ENCODE data around the gene GFPT2. TPM values are rescaled to one million over a fixed set of nuclear protein-coding genes. Genes with fewer than 3 reads are reported as not detected.

GFPT2 gene
- total and polyA plus RNA-seq, 2 of the 8 experiments (the other 6 are each of a cell fraction or from before 2014, with no cell fraction given): 83.7 to 143 TPM

GRCh38 chr5:180365829-180366228 is 12.7 kb upstream of the GFPT2 start:
- H3K23me2 ChIP-seq (ENCODE audit: low read depth, low read length): no peaks in the 10 kb centered on the region
- 91 to 100% methylated on average over 1 to 3 of the region's 4 CpGs for WGBS, 2 experiments (ENCODE audit: extremely low coverage in 1 of 2, insufficient coverage in 1 of 2, insufficient read length in 1 of 2, insufficient replicate concordance in 2 of 2, low coverage in 1 of 2, low lambda C conversion rate in 2 of 2, missing lambda C conversion rate in 1 of 2)
- H3K27me3 ChIP-seq (replicated peaks in 1 of 4; ENCODE audit: control insufficient read depth in 3 of 4, extremely low read depth in 1 of 4, insufficient read depth in 3 of 4, low read length in 3 of 4): no peaks in the 10 kb centered on the region; a peak in 1 of 7 replicates
- no peak overlapping the region for H2AK5ac ChIP-seq (ENCODE audit: low read depth, low read length)
- H2BK15ac ChIP-seq (ENCODE audit: low read length): no peak overlapping the region
- no peak overlapping the region for H3K4me2 ChIP-seq (ENCODE audit: insufficient read depth in 1 of 2, low read depth in 2 of 2, low read length in 2 of 2)
- no peak overlapping the region for H2BK20ac ChIP-seq (ENCODE audit: low read length)
- no peak overlapping the region for H4K5ac ChIP-seq (ENCODE audit: insufficient read length, low read depth, low read length)
- H3K79me1 ChIP-seq (ENCODE audit: low read depth, low read length): no peaks in the 10 kb centered on the region
- no peak overlapping the region for H4K91ac ChIP-seq (replicated peaks; ENCODE audit: insufficient read length, low read length)
- H4K8ac ChIP-seq (ENCODE audit: extremely low read depth, insufficient read depth, low read length): no peak overlapping the region
- no peak overlapping the region for H2BK12ac ChIP-seq (ENCODE audit: low read depth, low read length)
- H3K14ac ChIP-seq (ENCODE audit: insufficient read length): no peak overlapping the region
- POLR2A ChIA-PET (ENCODE audit: partially characterized antibody): no interaction called here
- H3K56ac ChIP-seq (replicated peaks; ENCODE audit: insufficient read length, low read depth, low read length): no peak overlapping the region
- H3K23ac ChIP-seq (ENCODE audit: insufficient read length): no peak overlapping the region
- no peak overlapping the region for H3K4me3 ChIP-seq (ENCODE audit: extremely low read depth in 1 of 4, insufficient read depth in 2 of 4, low read depth in 3 of 4, low read length in 4 of 4)
- no peak overlapping the region for H2BK5ac ChIP-seq (ENCODE audit: low read depth, low read length)
- no peaks in the 10 kb centered on the region for H3K79me2 ChIP-seq (ENCODE audit: control insufficient read depth in 1 of 2, insufficient read depth in 2 of 2, low read length in 2 of 2)
- no peak overlapping the region for H3K9ac ChIP-seq (replicated peaks in 1 of 4; ENCODE audit: extremely low read depth in 1 of 4, low read depth in 3 of 4, low read length in 3 of 4)
- DNase-seq (ENCODE audit: low read depth in 1 of 2, low spot score in 2 of 2): no peak
- H3K27ac ChIP-seq (ENCODE audit: low read depth, low read length): no peak overlapping the region
- no peak overlapping the region for H2BK120ac ChIP-seq (replicated peaks; ENCODE audit: low read depth, low read length)
- TF ChIP-seq SIRT6 (IDR thresholded peaks at IDR 0.05; ENCODE audit: low read length) (no peak), TAF1 (IDR thresholded peaks at IDR 0.05; ENCODE audit: low read depth, low read length) (no peak), SRF (IDR thresholded peaks at IDR 0.05; ENCODE audit: low read depth, low read length) (no peak), TCF12 (IDR thresholded peaks at IDR 0.05; ENCODE audit: low read depth, low read length) (no peak), YY1 (IDR thresholded peaks at IDR 0.05; ENCODE audit: low read depth, low read length) (no peak), SP4 (IDR thresholded peaks at IDR 0.05; ENCODE audit: low read length) (no peak), POLR2A (IDR thresholded peaks at IDR 0.05; ENCODE audit: control extremely low read depth in 1 of 2, low read depth in 2 of 2, low read length in 2 of 2) (no peak), E2F6 (IDR thresholded peaks at IDR 0.05) (no peak), MAFK (IDR thresholded peaks at IDR 0.05; ENCODE audit: low read depth, low read length) (no peak), EP300 (IDR thresholded peaks at IDR 0.05; ENCODE audit: borderline replicate concordance in 1 of 2, low read depth in 2 of 2, low read length in 2 of 2) (no peak), BRCA1 (IDR thresholded peaks at IDR 0.05; ENCODE audit: low read depth, low read length) (no peak), ZNF274 (IDR thresholded peaks at IDR 0.05; ENCODE audit: borderline replicate concordance, extremely low read depth, low read length) (no peak), KDM1A (IDR thresholded peaks at IDR 0.05; ENCODE audit: borderline replicate concordance, low read length) (no peak), SUZ12 (IDR thresholded peaks at IDR 0.05; ENCODE audit: low read length) (no peak)
- TF ChIP-seq, protein P1, sequence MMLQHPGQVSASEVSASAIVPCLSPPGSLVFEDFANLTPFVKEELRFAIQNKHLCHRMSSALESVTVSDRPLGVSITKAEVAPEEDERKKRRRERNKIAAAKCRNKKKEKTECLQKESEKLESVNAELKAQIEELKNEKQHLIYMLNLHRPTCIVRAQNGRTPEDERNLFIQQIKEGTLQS (IDR thresholded peaks at IDR 0.05; ENCODE audit: insufficient read depth, low read depth, low read length): no peak
- CTCF ChIA-PET (ENCODE audit: partially characterized antibody): no interaction called here
- H3K18ac ChIP-seq (ENCODE audit: extremely low read depth, low read length): no peak overlapping the region
- FAIRE-seq: no peak
- H3K9me3 ChIP-seq (ENCODE audit: insufficient read depth in 2 of 2, low read depth in 1 of 2, low read length in 1 of 2): no peaks in the 10 kb centered on the region
- H3K4ac ChIP-seq (replicated peaks; ENCODE audit: insufficient read length, low read depth, low read length): no peak overlapping the region
- H3K4me1 ChIP-seq (replicated peaks in 1 of 4; ENCODE audit: control insufficient read depth in 3 of 4, insufficient read depth in 4 of 4, low read length in 3 of 4): no peaks in the 10 kb centered on the region; a peak in 2 of 7 replicates
- no peak overlapping the region for H2AFZ ChIP-seq (ENCODE audit: low read length)
- no peaks in the 10 kb centered on the region for H3K36me3 ChIP-seq (ENCODE audit: control insufficient read depth in 2 of 4, insufficient read depth in 4 of 4, low read length in 3 of 4)
- no peaks in the 10 kb centered on the region for H4K20me1 ChIP-seq (replicated peaks in 1 of 2; ENCODE audit: control insufficient read depth in 1 of 2, insufficient read depth in 2 of 2, low read length in 2 of 2)

Measured in H1 (cell line).